Measurements from ENCODE around the gene ST3GAL6.

- no peak for TF ChIP-seq CTCF (conservative IDR thresholded peaks at IDR 0.05; ENCODE audit: low read length)
- no peak for TF ChIP-seq EZH2phosphoT487 (IDR thresholded peaks at IDR 0.05; ENCODE audit: borderline replicate concordance, low read depth, low read length)
These were observed 25.8 kb upstream of the ST3GAL6 start for GRCh38 chr3:98737301-98737700.

Measured in OCI-LY7 (cell line).